Endodermal cell (in vitro differentiated cells): ENCODE data around the gene ZNF431. TPM values are rescaled to one million over a fixed set of nuclear protein-coding genes. Genes with fewer than 3 reads are reported as not detected.
A peak's percentile ranks its signal among the peaks of the same experiment; 100 is the strongest.

Experiments used
- DNase-seq: peaks from one replicate; pipeline ENCODE4 v3.0.0-alpha.2; 2017
- H3K27ac ChIP-seq: 2 replicates; pipeline ENCODE4 v1.5.1; 2013; ENCODE audit warnings: mild to moderate bottlenecking, low read depth, low read length, moderate library complexity
- H3K27me3 ChIP-seq: 2 replicates; pipeline ENCODE4 v1.6.1; 2013; ENCODE audit warnings: mild to moderate bottlenecking, low read length, moderate library complexity; ENCODE audit not compliant: insufficient read depth, control insufficient read depth, poor library complexity, severe bottlenecking
- H3K36me3 ChIP-seq: 2 replicates; pipeline ENCODE4 v1.7.0; 2013; ENCODE audit warnings: mild to moderate bottlenecking, low read length, moderate library complexity; ENCODE audit not compliant: control insufficient read depth, insufficient read depth
- H3K4me1 ChIP-seq: one replicate; pipeline ENCODE4 v1.7.0; 2013; ENCODE audit warnings: low read length; ENCODE audit not compliant: control insufficient read depth, insufficient read depth
- H3K4me3 ChIP-seq: 2 replicates; pipeline ENCODE4 v1.5.1; 2013; ENCODE audit warnings: mild to moderate bottlenecking, low read length, moderate library complexity
- H3K9ac ChIP-seq: 2 replicates; pipeline ENCODE4 v1.6.1; 2013; ENCODE audit warnings: mild to moderate bottlenecking, low read length, moderate library complexity; ENCODE audit not compliant: poor library complexity, severe bottlenecking; ENCODE audit errors: extremely low read depth
- H3K9me3 ChIP-seq: 2 replicates; pipeline ENCODE4 v1.6.1; 2013; ENCODE audit warnings: mild to moderate bottlenecking, low read length, moderate library complexity; ENCODE audit not compliant: control insufficient read depth
- H3K27ac Mint-ChIP-seq: 2 replicates; pipeline ENCODE4 v1.8.0; 2020; ENCODE audit warnings: mixed read lengths
- H3K27me3 Mint-ChIP-seq: 2 replicates; pipeline ENCODE4 v1.8.0; 2021; ENCODE audit warnings: mild to moderate bottlenecking, mixed read lengths; ENCODE audit not compliant: insufficient read depth
- H3K36me3 Mint-ChIP-seq: 2 replicates; pipeline ENCODE4 v1.8.0; 2020; ENCODE audit warnings: low read depth, mixed read lengths
- H3K4me1 Mint-ChIP-seq: 2 replicates; pipeline ENCODE4 v1.8.0; 2020; ENCODE audit warnings: mixed read lengths
- H3K4me3 Mint-ChIP-seq: 2 replicates; pipeline ENCODE4 v1.8.0; 2020; ENCODE audit warnings: mild to moderate bottlenecking, moderate library complexity, mixed read lengths
- H3K9me3 Mint-ChIP-seq: 2 replicates; pipeline ENCODE4 v1.8.0; 2020; ENCODE audit warnings: mild to moderate bottlenecking, mixed read lengths
- WGBS, 2 experiments: methylation state at CpG; one replicate each; pipeline versions ENCODE4 v1.1.5 to v1.1.7; 2013; ENCODE audit warnings: missing lambda C conversion rate in 2 of 2, mixed read lengths in 1 of 2; ENCODE audit not compliant: insufficient coverage in 1 of 2, insufficient read length in 1 of 2; 5-methylcytosine and 5-hydroxymethylcytosine counted together
- total RNA-seq, 2 donors: library from RNA; stranded (reverse); fragmentation: NEBNext Ultra II Directional in 1 of 2; extraction: Animal tissue kit (Norgen Biotek cat#: 25700) in 1 of 2; gene quantifications; 2 replicates in 1 of 2; 3 replicates in 1 of 2; pipeline ENCODE4 v1.2.1, GENCODE V29; 2021
- TF ChIP-seq, protein P1 (sequence below): fragments of 200-600 bp; sonication (generic); conservative IDR thresholded peaks from 2 replicates; pipeline ENCODE4 v1.5.0; 2021; ENCODE audit warnings: antibody characterized with exemption, mild to moderate bottlenecking

The ZNF431 gene
- total RNA-seq, 2 donors from 2014 or later = 34.6 to 39.0 TPM

DNA sequence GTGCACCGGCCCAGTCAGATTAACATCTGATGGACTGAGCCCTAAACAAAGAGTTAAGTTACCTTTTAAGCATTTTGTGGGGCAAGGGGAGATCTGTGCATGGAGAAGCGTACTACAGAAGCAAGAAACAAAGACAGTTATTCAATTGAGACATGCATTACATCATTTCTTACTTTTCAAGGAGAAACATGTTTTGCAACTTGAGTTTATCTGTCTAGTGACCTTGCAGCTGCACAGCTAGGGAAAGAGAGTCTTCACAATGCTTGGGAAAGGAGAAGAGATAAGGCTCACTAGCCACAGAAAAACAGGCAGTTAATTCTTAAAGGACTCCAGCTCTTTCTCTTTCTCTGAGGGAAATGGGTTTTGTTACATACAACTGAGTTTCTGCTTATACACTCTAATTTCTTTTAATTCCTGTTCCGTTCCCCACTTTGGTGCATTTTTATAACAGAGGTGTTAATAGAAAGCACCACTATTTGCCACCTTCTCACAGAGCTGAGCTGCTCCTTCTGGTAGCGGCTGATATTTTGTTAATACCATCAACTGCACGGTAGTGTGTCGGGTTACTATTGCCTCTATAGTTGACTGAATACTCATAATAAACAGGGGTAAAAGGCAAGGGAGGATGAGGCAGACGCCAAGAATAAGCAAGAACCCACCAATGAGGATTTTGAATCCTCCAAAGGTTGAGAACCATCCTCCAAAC lies 55.9 kb downstream of the ZNF431 start:
- no peak overlapping the region for H3K4me3 Mint-ChIP-seq
- WGBS, 2 experiments = 79 to 80% methylated on average over 2 to 7 of the region's 7 CpGs
- DNase-seq = no peak
- H3K36me3 ChIP-seq = no peaks in the 10 kb centered on the region
- H3K36me3 Mint-ChIP-seq = no peaks in the 10 kb centered on the region
- no peak overlapping the region for H3K27ac Mint-ChIP-seq
- H3K4me3 ChIP-seq = no peak overlapping the region
- H3K9me3 ChIP-seq = no peaks in the 10 kb centered on the region
- H3K4me1 Mint-ChIP-seq = peaks cover 15% of the 10 kb centered on the region
- H3K4me1 ChIP-seq = no peaks in the 10 kb centered on the region
- H3K27me3 ChIP-seq = no peaks in the 10 kb centered on the region
- TF ChIP-seq, protein P1, sequence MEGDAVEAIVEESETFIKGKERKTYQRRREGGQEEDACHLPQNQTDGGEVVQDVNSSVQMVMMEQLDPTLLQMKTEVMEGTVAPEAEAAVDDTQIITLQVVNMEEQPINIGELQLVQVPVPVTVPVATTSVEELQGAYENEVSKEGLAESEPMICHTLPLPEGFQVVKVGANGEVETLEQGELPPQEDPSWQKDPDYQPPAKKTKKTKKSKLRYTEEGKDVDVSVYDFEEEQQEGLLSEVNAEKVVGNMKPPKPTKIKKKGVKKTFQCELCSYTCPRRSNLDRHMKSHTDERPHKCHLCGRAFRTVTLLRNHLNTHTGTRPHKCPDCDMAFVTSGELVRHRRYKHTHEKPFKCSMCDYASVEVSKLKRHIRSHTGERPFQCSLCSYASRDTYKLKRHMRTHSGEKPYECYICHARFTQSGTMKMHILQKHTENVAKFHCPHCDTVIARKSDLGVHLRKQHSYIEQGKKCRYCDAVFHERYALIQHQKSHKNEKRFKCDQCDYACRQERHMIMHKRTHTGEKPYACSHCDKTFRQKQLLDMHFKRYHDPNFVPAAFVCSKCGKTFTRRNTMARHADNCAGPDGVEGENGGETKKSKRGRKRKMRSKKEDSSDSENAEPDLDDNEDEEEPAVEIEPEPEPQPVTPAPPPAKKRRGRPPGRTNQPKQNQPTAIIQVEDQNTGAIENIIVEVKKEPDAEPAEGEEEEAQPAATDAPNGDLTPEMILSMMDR = no peak
- no peaks in the 10 kb centered on the region for H3K9me3 Mint-ChIP-seq
- H3K27me3 Mint-ChIP-seq = peaks cover 15% of the 10 kb centered on the region
- H3K27ac ChIP-seq = no peak overlapping the region
- no peak overlapping the region for H3K9ac ChIP-seq

DNA sequence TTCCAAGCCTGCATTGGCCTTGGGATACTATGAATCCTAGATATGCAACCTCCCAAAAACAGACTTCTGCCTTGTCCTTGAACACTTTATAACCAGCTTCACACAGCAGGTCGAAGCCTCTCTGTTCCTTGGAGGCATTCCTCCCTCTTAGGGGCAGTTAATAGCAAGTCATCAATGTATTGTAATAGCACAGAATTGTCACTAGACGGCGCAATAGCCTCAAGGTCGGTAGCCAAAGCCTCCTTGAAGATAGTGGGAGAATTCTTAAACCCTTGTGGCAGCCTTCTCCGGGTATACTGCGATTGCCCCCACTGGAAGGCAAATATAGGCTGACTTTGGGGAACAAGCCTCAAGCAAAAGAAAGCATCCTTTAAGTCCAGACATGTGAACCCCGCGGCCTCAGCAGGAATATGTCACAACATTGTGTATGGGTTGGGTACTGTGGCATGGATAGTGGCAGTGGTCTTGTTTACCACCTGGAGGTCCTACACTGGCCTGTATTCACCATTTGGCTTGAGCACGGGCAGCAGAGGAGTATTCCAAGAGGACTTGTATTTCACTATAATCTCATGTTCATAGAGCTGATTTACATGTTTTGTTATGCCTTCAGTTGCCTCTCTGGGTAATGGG lies 61.1 kb downstream of the ZNF431 start:
- no peak overlapping the region for H3K4me3 ChIP-seq
- no peaks in the 10 kb centered on the region for H3K27me3 ChIP-seq
- Mint-ChIP-seq H3K9me3 (peaks cover 38% of the 10 kb centered on the region), H3K27me3 (peaks cover 57% of the 10 kb centered on the region), H3K4me1 (peaks cover 4% of the 10 kb centered on the region), H3K27ac (no peak overlapping the region), H3K4me3 (no peak overlapping the region), H3K36me3 (no peaks in the 10 kb centered on the region)
- no peaks in the 10 kb centered on the region for H3K4me1 ChIP-seq
- TF ChIP-seq, protein P1 = peak; percentile 89
- H3K27ac ChIP-seq = no peak overlapping the region
- H3K9ac ChIP-seq = no peak overlapping the region
- 55 to 58% methylated on average over 9 of the region's 9 CpGs for WGBS, 2 experiments
- no peaks in the 10 kb centered on the region for H3K36me3 ChIP-seq
- DNase-seq = peak; percentile 75
- H3K9me3 ChIP-seq = peaks cover 31% of the 10 kb centered on the region

DNA sequence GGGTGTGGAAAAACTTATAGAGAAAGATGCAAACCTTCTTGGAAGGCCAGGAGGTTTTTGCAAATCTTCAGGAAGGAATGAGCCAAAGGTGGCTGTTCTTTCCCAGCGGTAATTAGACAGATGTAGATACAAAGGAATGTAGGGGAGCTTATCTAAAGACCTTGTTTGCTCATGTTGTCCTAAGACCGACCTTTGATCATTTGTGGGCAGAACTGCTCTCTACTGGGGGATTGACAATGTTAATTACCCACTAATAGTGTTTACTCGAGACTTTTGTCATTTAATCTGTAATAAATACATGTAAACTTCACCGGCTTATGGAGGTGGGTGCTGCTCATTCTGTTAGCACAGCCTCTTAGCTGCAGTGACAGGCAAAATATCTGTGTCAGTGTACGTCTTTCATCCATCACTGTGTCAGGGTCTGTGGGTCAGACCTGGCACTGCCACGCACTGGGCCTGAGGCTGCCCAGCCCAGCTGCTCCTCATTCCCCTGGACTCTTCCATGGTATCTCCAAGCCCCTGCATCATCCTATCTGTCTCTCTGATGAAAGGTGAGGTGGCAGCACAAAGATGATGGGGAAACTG lies 68.3 kb downstream of the ZNF431 start:
- Mint-ChIP-seq H3K4me3 (no peak overlapping the region), H3K27ac (no peak overlapping the region), H3K36me3 (no peaks in the 10 kb centered on the region), H3K9me3 (peaks cover 69% of the 10 kb centered on the region), H3K27me3 (peaks cover 64% of the 10 kb centered on the region), H3K4me1 (peaks cover 2% of the 10 kb centered on the region)
- Histone ChIP-seq H3K27ac (no peak overlapping the region), H3K36me3 (no peaks in the 10 kb centered on the region), H3K9ac (no peak overlapping the region), H3K9me3 (peaks cover 49% of the 10 kb centered on the region), H3K4me3 (no peak overlapping the region), H3K4me1 (no peaks in the 10 kb centered on the region), H3K27me3 (peaks cover 22% of the 10 kb centered on the region)
- 50 to 81% methylated on average over 3 to 6 of the region's 6 CpGs for WGBS, 2 experiments
- TF ChIP-seq, protein P1 = no peak
- DNase-seq = no peak
